Measurements from ENCODE around the gene HOGA1. TPM values are rescaled to one million over a fixed set of nuclear protein-coding genes. Genes with fewer than 3 reads are reported as not detected.

HOGA1 gene
- total and polyA plus RNA-seq, 2 of the 13 experiments (the other 11 are each of a cell fraction or from before 2014, with no cell fraction given), result 7.6 to 19.5 TPM

DNA sequence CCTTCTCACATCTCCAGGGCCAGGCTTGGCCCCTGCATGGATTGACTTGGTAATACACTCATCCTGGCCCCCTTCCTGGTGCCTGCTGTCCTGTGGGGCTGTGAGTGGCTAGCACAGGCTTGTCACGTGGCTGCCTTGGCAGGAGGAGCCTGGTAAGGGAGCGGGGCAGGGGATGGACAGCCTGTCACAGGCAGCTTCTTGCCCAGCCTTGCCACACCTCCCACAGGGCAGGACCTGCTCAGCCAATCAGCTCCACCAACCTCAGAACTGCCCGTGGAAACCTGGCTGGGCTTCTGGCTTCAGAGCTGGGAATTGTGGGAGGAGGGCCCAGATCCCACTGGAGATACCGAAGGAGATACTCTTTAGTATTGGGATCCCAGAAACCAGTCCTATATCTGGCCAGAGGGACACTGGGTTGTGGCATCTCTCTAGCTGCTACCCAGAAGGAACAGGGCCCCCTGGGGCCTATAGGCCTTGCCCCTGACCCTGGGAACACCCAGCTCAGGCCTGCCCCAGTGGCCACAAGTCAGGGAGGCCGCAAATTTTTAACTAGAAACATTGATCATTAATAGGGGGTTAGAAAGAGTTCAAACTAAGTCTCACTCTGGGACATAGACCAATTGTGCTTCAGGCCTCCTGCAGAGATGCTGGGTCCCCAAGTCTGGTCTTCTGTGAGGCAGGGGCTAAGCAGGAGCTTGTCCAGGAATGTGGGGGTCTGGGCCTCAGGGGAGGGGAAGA is at the start of gene HOGA1 (continued):
- TF ChIP-seq, protein P1, sequence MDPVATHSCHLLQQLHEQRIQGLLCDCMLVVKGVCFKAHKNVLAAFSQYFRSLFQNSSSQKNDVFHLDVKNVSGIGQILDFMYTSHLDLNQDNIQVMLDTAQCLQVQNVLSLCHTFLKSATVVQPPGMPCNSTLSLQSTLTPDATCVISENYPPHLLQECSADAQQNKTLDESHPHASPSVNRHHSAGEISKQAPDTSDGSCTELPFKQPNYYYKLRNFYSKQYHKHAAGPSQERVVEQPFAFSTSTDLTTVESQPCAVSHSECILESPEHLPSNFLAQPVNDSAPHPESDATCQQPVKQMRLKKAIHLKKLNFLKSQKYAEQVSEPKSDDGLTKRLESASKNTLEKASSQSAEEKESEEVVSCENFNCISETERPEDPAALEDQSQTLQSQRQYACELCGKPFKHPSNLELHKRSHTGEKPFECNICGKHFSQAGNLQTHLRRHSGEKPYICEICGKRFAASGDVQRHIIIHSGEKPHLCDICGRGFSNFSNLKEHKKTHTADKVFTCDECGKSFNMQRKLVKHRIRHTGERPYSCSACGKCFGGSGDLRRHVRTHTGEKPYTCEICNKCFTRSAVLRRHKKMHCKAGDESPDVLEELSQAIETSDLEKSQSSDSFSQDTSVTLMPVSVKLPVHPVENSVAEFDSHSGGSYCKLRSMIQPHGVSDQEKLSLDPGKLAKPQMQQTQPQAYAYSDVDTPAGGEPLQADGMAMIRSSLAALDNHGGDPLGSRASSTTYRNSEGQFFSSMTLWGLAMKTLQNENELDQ (CRISPR knock-in tag; IDR thresholded peaks at IDR 0.05; ENCODE audit: borderline replicate concordance), result no peak
- no peak for TF ChIP-seq HES4 (CRISPR knock-in tag; IDR thresholded peaks at IDR 0.05; ENCODE audit: borderline replicate concordance)
- no peak for TF ChIP-seq ZNF841 (CRISPR knock-in tag; IDR thresholded peaks at IDR 0.05; ENCODE audit: borderline replicate concordance)
- TF ChIP-seq RAD51 (IDR thresholded peaks at IDR 0.05; ENCODE audit: borderline replicate concordance), result peak; percentile 84
- TF ChIP-seq GABPB1 (CRISPR knock-in tag; IDR thresholded peaks at IDR 0.05), result peak; percentile 49
- no peak for TF ChIP-seq REL (CRISPR knock-in tag; conservative IDR thresholded peaks at IDR 0.05)
- TF ChIP-seq POGZ (CRISPR knock-in tag; IDR thresholded peaks at IDR 0.05), result peak; percentile 74
- TF ChIP-seq SMAD3 (CRISPR knock-in tag; IDR thresholded peaks at IDR 0.05), result 0 out of 2 replicates have a peak, but pooled peaks have one; percentile 43
- 0 out of 2 replicates have a peak, but pooled peaks have one; percentile 67 for TF ChIP-seq ZSCAN31 (CRISPR knock-in tag; IDR thresholded peaks at IDR 0.05; ENCODE audit: low read depth)
- peak; percentile 24; the same call in 1 of the 2 replicates for TF ChIP-seq ERF (CRISPR knock-in tag; IDR thresholded peaks at IDR 0.05)
- no peak for TF ChIP-seq ZNF616 (CRISPR knock-in tag; IDR thresholded peaks at IDR 0.05; ENCODE audit: low read depth)
- TF ChIP-seq, protein P2, sequence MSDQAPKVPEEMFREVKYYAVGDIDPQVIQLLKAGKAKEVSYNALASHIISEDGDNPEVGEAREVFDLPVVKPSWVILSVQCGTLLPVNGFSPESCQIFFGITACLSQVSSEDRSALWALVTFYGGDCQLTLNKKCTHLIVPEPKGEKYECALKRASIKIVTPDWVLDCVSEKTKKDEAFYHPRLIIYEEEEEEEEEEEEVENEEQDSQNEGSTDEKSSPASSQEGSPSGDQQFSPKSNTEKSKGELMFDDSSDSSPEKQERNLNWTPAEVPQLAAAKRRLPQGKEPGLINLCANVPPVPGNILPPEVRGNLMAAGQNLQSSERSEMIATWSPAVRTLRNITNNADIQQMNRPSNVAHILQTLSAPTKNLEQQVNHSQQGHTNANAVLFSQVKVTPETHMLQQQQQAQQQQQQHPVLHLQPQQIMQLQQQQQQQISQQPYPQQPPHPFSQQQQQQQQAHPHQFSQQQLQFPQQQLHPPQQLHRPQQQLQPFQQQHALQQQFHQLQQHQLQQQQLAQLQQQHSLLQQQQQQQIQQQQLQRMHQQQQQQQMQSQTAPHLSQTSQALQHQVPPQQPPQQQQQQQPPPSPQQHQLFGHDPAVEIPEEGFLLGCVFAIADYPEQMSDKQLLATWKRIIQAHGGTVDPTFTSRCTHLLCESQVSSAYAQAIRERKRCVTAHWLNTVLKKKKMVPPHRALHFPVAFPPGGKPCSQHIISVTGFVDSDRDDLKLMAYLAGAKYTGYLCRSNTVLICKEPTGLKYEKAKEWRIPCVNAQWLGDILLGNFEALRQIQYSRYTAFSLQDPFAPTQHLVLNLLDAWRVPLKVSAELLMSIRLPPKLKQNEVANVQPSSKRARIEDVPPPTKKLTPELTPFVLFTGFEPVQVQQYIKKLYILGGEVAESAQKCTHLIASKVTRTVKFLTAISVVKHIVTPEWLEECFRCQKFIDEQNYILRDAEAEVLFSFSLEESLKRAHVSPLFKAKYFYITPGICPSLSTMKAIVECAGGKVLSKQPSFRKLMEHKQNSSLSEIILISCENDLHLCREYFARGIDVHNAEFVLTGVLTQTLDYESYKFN (CRISPR knock-in tag; conservative IDR thresholded peaks at IDR 0.05), result peak; percentile 41; the same call in 1 of the 2 replicates
- TF ChIP-seq ZKSCAN5 (CRISPR knock-in tag; IDR thresholded peaks at IDR 0.05), result no peak
- no peak for TF ChIP-seq LCORL (IDR thresholded peaks at IDR 0.05)
- TF ChIP-seq LCORL (CRISPR knock-in tag; IDR thresholded peaks at IDR 0.05), result peak; percentile 14
- TF ChIP-seq, protein P3, sequence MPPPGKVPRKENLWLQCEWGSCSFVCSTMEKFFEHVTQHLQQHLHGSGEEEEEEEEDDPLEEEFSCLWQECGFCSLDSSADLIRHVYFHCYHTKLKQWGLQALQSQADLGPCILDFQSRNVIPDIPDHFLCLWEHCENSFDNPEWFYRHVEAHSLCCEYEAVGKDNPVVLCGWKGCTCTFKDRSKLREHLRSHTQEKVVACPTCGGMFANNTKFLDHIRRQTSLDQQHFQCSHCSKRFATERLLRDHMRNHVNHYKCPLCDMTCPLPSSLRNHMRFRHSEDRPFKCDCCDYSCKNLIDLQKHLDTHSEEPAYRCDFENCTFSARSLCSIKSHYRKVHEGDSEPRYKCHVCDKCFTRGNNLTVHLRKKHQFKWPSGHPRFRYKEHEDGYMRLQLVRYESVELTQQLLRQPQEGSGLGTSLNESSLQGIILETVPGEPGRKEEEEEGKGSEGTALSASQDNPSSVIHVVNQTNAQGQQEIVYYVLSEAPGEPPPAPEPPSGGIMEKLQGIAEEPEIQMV (CRISPR knock-in tag; IDR thresholded peaks at IDR 0.05; ENCODE audit: low read depth), result 0 out of 2 replicates have a peak, but pooled peaks have one; percentile 6
- TF ChIP-seq POLR2AphosphoS5 (IDR thresholded peaks at IDR 0.05; ENCODE audit: low read depth, low read length), result peak; percentile 68
- no peak for TF ChIP-seq HNF4G (IDR thresholded peaks at IDR 0.05; ENCODE audit: borderline replicate concordance, low read depth, low read length)
- no peak for TF ChIP-seq HNF4G (CRISPR knock-in tag; IDR thresholded peaks at IDR 0.05; ENCODE audit: borderline replicate concordance, low read depth)
- TF ChIP-seq EHMT2 (IDR thresholded peaks at IDR 0.05; ENCODE audit: borderline replicate concordance, low read depth, low read length), result no peak
- peak; percentile 77 for TF ChIP-seq ZNF143 (CRISPR knock-in tag; IDR thresholded peaks at IDR 0.05)
- 0 out of 2 replicates have a peak, but pooled peaks have one; percentile 28 for TF ChIP-seq NR2C2 (CRISPR knock-in tag; IDR thresholded peaks at IDR 0.05; ENCODE audit: borderline replicate concordance)
- no peak for TF ChIP-seq PRMT3 (CRISPR knock-in tag; IDR thresholded peaks at IDR 0.05; ENCODE audit: borderline replicate concordance, low read depth)

Measured in HepG2 (cell line).